IMR-90 (cell line): ENCODE results near the gene SCYGR2. TPM values are rescaled to one million over a fixed set of nuclear protein-coding genes. Genes with fewer than 3 reads are reported as not detected.
"Not testable (repeated sequence)": the region's sequence is repeated elsewhere in the genome, so short reads cannot be mapped to it uniquely, and the experiment has no call there.

Experiments used
- ATAC-seq: fragments of 200-7000 bp; cut with Tn5 transposase; 2 replicates; pipeline ENCODE4 v1.9.1; 2020; ENCODE audit warnings: low read depth, mild to moderate bottlenecking, moderate library complexity
- Bru-seq: library from RNA; stranded (reverse); fragments of 400-500 nt; gene quantifications from one replicate; lab custom pipeline; 2021; lab: Mats Ljungman, UMichigan
- BruChase-seq, 2 experiments: library from RNA; stranded (reverse); fragments of 400-500 nt; gene quantifications; one replicate each; lab custom pipeline; 2021; lab: Mats Ljungman, UMichigan
- BruUV-seq: library from RNA; stranded (reverse); fragments of 400-500 nt; replicated peaks from 2 replicates; lab custom pipeline; 2021; lab: Mats Ljungman, UMichigan
- CTCF ChIA-PET: fragments of 300-600 bp; formaldehyde crosslinking; extraction: SDS; loops from one replicate; lab custom pipeline; 2021; ENCODE audit warnings: antibody characterized with exemption; lab: Yijun Ruan, JAX
- POLR2A ChIA-PET: fragments of 300-600 bp; sonication (Branson Sonifier 250); formaldehyde crosslinking; loops from one replicate; lab custom pipeline; 2022; ENCODE audit warnings: antibody characterized with exemption; ENCODE audit not compliant: unreplicated experiment; lab: Charles Lee
- DNase-seq: peaks from one replicate; pipeline ENCODE4 v3.0.0; 2013
- H2AFZ ChIP-seq: replicated peaks from 2 replicates; pipeline ENCODE3; 2013; ENCODE audit warnings: low read length, mild to moderate bottlenecking; ENCODE audit not compliant: poor library complexity
- H2AK5ac ChIP-seq: 2 replicates; pipeline ENCODE4 v1.6.1; 2013; ENCODE audit warnings: low read depth, low read length, inconsistent platforms
- H2AK9ac ChIP-seq: replicated peaks from 2 replicates; pipeline ENCODE3; 2013; ENCODE audit warnings: mild to moderate bottlenecking, low read depth, low read length, moderate library complexity; ENCODE audit not compliant: poor library complexity
- H2BK120ac ChIP-seq: 2 replicates; pipeline ENCODE4 v1.6.1; 2013; ENCODE audit warnings: low read depth, low read length, inconsistent platforms
- H2BK15ac ChIP-seq: 3 replicates; pipeline ENCODE4 v1.6.1; 2013; ENCODE audit warnings: low read depth, low read length, inconsistent platforms
- H2BK20ac ChIP-seq: 2 replicates; pipeline ENCODE4 v1.6.1; 2013; ENCODE audit warnings: low read depth, mild to moderate bottlenecking, inconsistent platforms, low read length, moderate library complexity
- H2BK5ac ChIP-seq: 2 replicates; pipeline ENCODE4 v1.6.1; 2013; ENCODE audit warnings: mild to moderate bottlenecking, low read depth, low read length, inconsistent platforms; ENCODE audit not compliant: poor library complexity, severe bottlenecking
- H3K14ac ChIP-seq: replicated peaks from 2 replicates; pipeline ENCODE4 v1.6.1; 2013; ENCODE audit warnings: low read depth, low read length, inconsistent platforms
- H3K18ac ChIP-seq: 2 replicates; pipeline ENCODE4 v1.6.1; 2013; ENCODE audit warnings: low read depth, low read length, control low read depth
- H3K23ac ChIP-seq: 2 replicates; pipeline ENCODE4 v1.6.1; 2013; ENCODE audit warnings: low read depth, low read length, inconsistent platforms
- H3K27ac ChIP-seq: 2 replicates; pipeline ENCODE4 v1.5.1; 2013; ENCODE audit warnings: mild to moderate bottlenecking, control low read depth, low read length; ENCODE audit not compliant: insufficient read depth
- H3K27me3 ChIP-seq: 2 replicates; pipeline ENCODE4 v1.6.1; 2013; ENCODE audit warnings: low read length; ENCODE audit not compliant: control insufficient read depth, insufficient read depth
- H3K36me3 ChIP-seq: 2 replicates; pipeline ENCODE4 v1.6.1; 2013; ENCODE audit warnings: low read length, mixed read lengths; ENCODE audit not compliant: control insufficient read depth, insufficient read depth
- H3K4ac ChIP-seq: 2 replicates; pipeline ENCODE4 v1.6.1; 2013; ENCODE audit warnings: low read depth, low read length, inconsistent platforms
- H3K4me1 ChIP-seq: 2 replicates; pipeline ENCODE4 v1.6.1; 2013; ENCODE audit warnings: low read length, mixed read lengths; ENCODE audit not compliant: control insufficient read depth, insufficient read depth
- H3K4me2 ChIP-seq: 2 replicates; pipeline ENCODE4 v1.6.1; 2013; ENCODE audit warnings: low read depth, mild to moderate bottlenecking, control low read depth, low read length, moderate library complexity
- H3K4me3 ChIP-seq: 2 replicates; pipeline ENCODE4 v1.5.1; 2013; ENCODE audit warnings: low read depth, mild to moderate bottlenecking, control low read depth, low read length, moderate library complexity; ENCODE audit not compliant: insufficient read depth
- H3K56ac ChIP-seq: 2 replicates; pipeline ENCODE4 v1.6.1; 2013; ENCODE audit warnings: low read length, inconsistent platforms; ENCODE audit not compliant: insufficient read depth; ENCODE audit errors: extremely low read depth
- H3K79me1 ChIP-seq, 2 experiments: 2 replicates each; pipeline ENCODE4 v1.6.1; 2013; ENCODE audit warnings: low read length in 2 of 2, inconsistent platforms in 1 of 2, low read depth in 1 of 2
- H3K9ac ChIP-seq: 2 replicates; pipeline ENCODE4 v1.6.1; 2013; ENCODE audit warnings: low read depth, low read length, control low read depth
- H3K9me1 ChIP-seq: 2 replicates; pipeline ENCODE4 v1.6.1; 2013; ENCODE audit warnings: low read length, inconsistent platforms; ENCODE audit not compliant: insufficient read depth
- H3K9me3 ChIP-seq: 2 replicates; pipeline ENCODE4 v1.6.1; 2013; ENCODE audit warnings: low read length; ENCODE audit not compliant: control insufficient read depth, insufficient read depth
- H4K20me1 ChIP-seq: 2 replicates; pipeline ENCODE4 v1.6.1; 2013; ENCODE audit warnings: low read length, inconsistent platforms; ENCODE audit not compliant: insufficient read depth
- H4K5ac ChIP-seq: 2 replicates; pipeline ENCODE4 v1.6.1; 2013; ENCODE audit warnings: mild to moderate bottlenecking, low read depth, low read length, control low read depth
- H4K8ac ChIP-seq, 2 experiments: 2 replicates each; pipeline ENCODE4 v1.6.1; 2013; ENCODE audit warnings: low read depth in 2 of 2, low read length in 2 of 2, control low read depth in 1 of 2, inconsistent platforms in 1 of 2
- H4K91ac ChIP-seq: 2 replicates; pipeline ENCODE4 v1.6.1; 2013; ENCODE audit warnings: low read depth, low read length, inconsistent platforms; ENCODE audit not compliant: insufficient read depth
- WGBS, 2 experiments: methylation state at CpG; one replicate each; pipeline versions ENCODE4 v1.1.5 to v1.1.7; 2013; ENCODE audit warnings: missing lambda C conversion rate in 2 of 2; ENCODE audit not compliant: insufficient read length in 1 of 2; ENCODE audit errors: extremely low coverage in 2 of 2; 5-methylcytosine and 5-hydroxymethylcytosine counted together
- dilution Hi-C: fragments of 300-500 bp; cut with HindIII; formaldehyde crosslinking; loops from one replicate; pipeline ENCODE4 v1.14.3; 2018; ENCODE audit warnings: low sequenced_read_pairs; ENCODE audit not compliant: unreplicated experiment
- in situ Hi-C: fragments of 300-500 bp; cut with MboI; formaldehyde crosslinking; loops from 3 replicates; pipeline ENCODE4 v1.14.3; 2019; ENCODE audit warnings: low sequenced_read_pairs, inconsistent platforms, mixed read lengths
- intact Hi-C: fragments of 100-400 bp; cut with micrococcal nuclease; formaldehyde crosslinking; loops from 2 replicates; pipeline ENCODE4 v1.10.0; 2022
- long read RNA-seq: library from polyadenylated mRNA; unstranded; transcript quantifications from one replicate; pipeline ENCODE4 v2.0.0, GENCODE V29; 2021; ENCODE audit not compliant: unreplicated experiment
- polyA plus RNA-seq, 3 experiments: library from polyadenylated mRNA; depleted of rRNA; stranded (reverse); fragments of >200 nt; gene quantifications; 2 replicates each; pipeline ENCODE4 v1.2.3, GENCODE V29; 2012; ENCODE audit warnings: low replicate concordance in 1 of 3
- total RNA-seq: library from RNA; depleted of rRNA; stranded (reverse); fragments of >200 nt; gene quantifications from 2 replicates; pipeline ENCODE4 v1.2.3, GENCODE V29; 2012; rRNA removed

The SCYGR2 gene, protein sequence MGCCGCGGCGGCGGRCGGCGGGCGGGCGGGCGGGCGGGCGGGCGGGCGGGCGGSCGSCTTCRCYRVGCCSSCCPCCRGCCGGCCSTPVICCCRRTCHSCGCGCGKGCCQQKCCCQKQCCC
- not detected in 2 replicates for total RNA-seq
- not detected in 2 replicates for polyA plus RNA-seq (2012; rRNA removed)
- not detected in 2 replicates for polyA plus RNA-seq (2012; cell fraction: cytosol; rRNA removed)
- not detected in 2 replicates for polyA plus RNA-seq (2012; cell fraction: nucleus; rRNA removed; ENCODE audit: low replicate concordance)
- Bru-seq, nascent RNA, result not detected
- BruChase-seq, experiment 1, labeled RNA remaining after a 6-hour chase, result not detected
- not detected for BruChase-seq, experiment 2, labeled RNA remaining after a 2-hour chase
- long read RNA-seq, result 0 reads

- H4K20me1 ChIP-seq, H3K9ac ChIP-seq, H2BK5ac ChIP-seq, H3K14ac ChIP-seq, in situ Hi-C loops, POLR2A ChIA-PET, H3K27ac ChIP-seq, H3K4me2 ChIP-seq, H3K4me3 ChIP-seq, BruUV-seq, H3K4ac ChIP-seq, DNase-seq, H4K8ac ChIP-seq, H3K36me3 ChIP-seq, H3K56ac ChIP-seq, H3K9me3 ChIP-seq, H2AK9ac ChIP-seq, H2BK120ac ChIP-seq, H3K4me1 ChIP-seq, H2AFZ ChIP-seq, H4K91ac ChIP-seq, intact Hi-C loops, H3K9me1 ChIP-seq, dilution Hi-C loops, H4K5ac ChIP-seq, H3K23ac ChIP-seq, H2AK5ac ChIP-seq, ATAC-seq, H3K27me3 ChIP-seq, H3K18ac ChIP-seq, H3K79me1 ChIP-seq, H2BK20ac ChIP-seq, H2BK15ac ChIP-seq, CTCF ChIA-PET: not testable (repeated sequence)
- WGBS, 2 experiments, result 83% methylated on average over 6 of the region's 16 CpGs; no CpG with 5 or more reads in 1 of the 2 experiments
Measured at GRCh38 chr2:227598835-227599503, at the start of gene SCYGR2. Gene SCYGR2 (plus strand): TSS chr2:227598893. CDS start chr2:227598893, 0 bp downstream.
